Measurements from ENCODE around the gene LRCOL1. TPM values are rescaled to one million over a fixed set of nuclear protein-coding genes. Genes with fewer than 3 reads are reported as not detected.

Gene LRCOL1
- total and polyA plus RNA-seq, 2 of the 13 experiments (the other 11 are each of a cell fraction or from before 2014, with no cell fraction given) = not detected

GRCh38 chr12:132640936-132641335, 30.6 kb upstream of the LRCOL1 start:
- H3K79me2 ChIP-seq (ENCODE audit: insufficient read depth, low read length) = no peaks in the 10 kb centered on the region
- peaks cover 34 to 66% of the 10 kb centered on the region in 2 experiments; a peak in 4 of 5 replicates for H3K36me3 ChIP-seq (replicated peaks in 1 of 2; ENCODE audit: control insufficient read depth in 1 of 2, insufficient read depth in 2 of 2, low read length in 2 of 2)
- TF ChIP-seq ZNF770 (CRISPR knock-in tag; IDR thresholded peaks at IDR 0.05) (no peak), KLF13 (CRISPR knock-in tag; IDR thresholded peaks at IDR 0.05) (no peak), KAT7 (CRISPR knock-in tag; IDR thresholded peaks at IDR 0.05; ENCODE audit: borderline replicate concordance) (no peak), ZFYVE20 (CRISPR knock-in tag; IDR thresholded peaks at IDR 0.05; ENCODE audit: borderline replicate concordance, low read depth) (no peak), ZNF282 (IDR thresholded peaks at IDR 0.05; ENCODE audit: partially characterized antibody) (no peak), ELF4 (CRISPR knock-in tag; IDR thresholded peaks at IDR 0.05; ENCODE audit: borderline replicate concordance) (no peak), PHF20 (CRISPR knock-in tag; IDR thresholded peaks at IDR 0.05) (no peak), ZNF841 (CRISPR knock-in tag; IDR thresholded peaks at IDR 0.05; ENCODE audit: borderline replicate concordance) (no peak), MBD4 (IDR thresholded peaks at IDR 0.05; ENCODE audit: borderline replicate concordance, low read length) (no peak), SP5 (CRISPR knock-in tag; IDR thresholded peaks at IDR 0.05; ENCODE audit: borderline replicate concordance, low read depth) (no peak), ZNF430 (CRISPR knock-in tag; IDR thresholded peaks at IDR 0.05) (no peak), ATAD3A (CRISPR knock-in tag; IDR thresholded peaks at IDR 0.05) (no peak), JUNB (CRISPR knock-in tag; IDR thresholded peaks at IDR 0.05; ENCODE audit: borderline replicate concordance) (no peak), BORCS8-MEF2B (CRISPR knock-in tag; IDR thresholded peaks at IDR 0.05) (no peak), HMGA1 (CRISPR knock-in tag; conservative IDR thresholded peaks at IDR 0.05) (no peak), ZNF10 (CRISPR knock-in tag; IDR thresholded peaks at IDR 0.05; ENCODE audit: borderline replicate concordance, low read depth) (no peak)
- TF ChIP-seq, protein P1, sequence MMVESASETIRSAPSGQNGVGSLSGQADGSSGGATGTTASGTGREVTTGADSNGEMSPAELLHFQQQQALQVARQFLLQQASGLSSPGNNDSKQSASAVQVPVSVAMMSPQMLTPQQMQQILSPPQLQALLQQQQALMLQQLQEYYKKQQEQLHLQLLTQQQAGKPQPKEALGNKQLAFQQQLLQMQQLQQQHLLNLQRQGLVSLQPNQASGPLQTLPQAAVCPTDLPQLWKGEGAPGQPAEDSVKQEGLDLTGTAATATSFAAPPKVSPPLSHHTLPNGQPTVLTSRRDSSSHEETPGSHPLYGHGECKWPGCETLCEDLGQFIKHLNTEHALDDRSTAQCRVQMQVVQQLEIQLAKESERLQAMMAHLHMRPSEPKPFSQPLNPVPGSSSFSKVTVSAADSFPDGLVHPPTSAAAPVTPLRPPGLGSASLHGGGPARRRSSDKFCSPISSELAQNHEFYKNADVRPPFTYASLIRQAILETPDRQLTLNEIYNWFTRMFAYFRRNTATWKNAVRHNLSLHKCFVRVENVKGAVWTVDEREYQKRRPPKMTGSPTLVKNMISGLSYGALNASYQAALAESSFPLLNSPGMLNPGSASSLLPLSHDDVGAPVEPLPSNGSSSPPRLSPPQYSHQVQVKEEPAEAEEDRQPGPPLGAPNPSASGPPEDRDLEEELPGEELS (CRISPR knock-in tag; IDR thresholded peaks at IDR 0.05) = no peak
- no peak overlapping the region for H3K9ac ChIP-seq (ENCODE audit: insufficient read depth, low read depth, low read length)
- H3K4me2 ChIP-seq (ENCODE audit: low read depth, low read length) = no peak overlapping the region
- H3K27me3 ChIP-seq (ENCODE audit: control insufficient read depth in 1 of 2, insufficient read depth in 2 of 2, low read length in 2 of 2) = no peaks in the 10 kb centered on the region
- in situ Hi-C loops (cut with HindIII; ENCODE audit: extremely low pct_ligation_motif_present, low pct_unique_long_range_greater_than_20kb) (no loop called here), intact Hi-C loops (cut with micrococcal nuclease; ENCODE audit: unreplicated experiment) (no loop called here)
- no peak for FAIRE-seq
- no peaks in the 10 kb centered on the region for H3K4me1 ChIP-seq (ENCODE audit: insufficient read depth, low read length)
- H3K27ac ChIP-seq (ENCODE audit: extremely low read length, insufficient read depth, low read length) = no peak overlapping the region
- no TSS peak for BruUV-seq (replicated peaks)
- ChIA-PET CTCF (ENCODE audit: low intra/inter-chr PET ratio, low total read pairs) (no interaction called here), POLR2A (no interaction called here)
- H4K20me1 ChIP-seq (ENCODE audit: insufficient read depth, low read length) = no peaks in the 10 kb centered on the region; the same call in 1 of the 2 replicates
- 95% methylated on average over 8 of the region's 10 CpGs for WGBS (ENCODE audit: low lambda C conversion rate)
- no peak overlapping the region for H3K4me3 ChIP-seq (replicated peaks in 1 of 3; ENCODE audit: insufficient read depth in 1 of 3, low read depth in 2 of 3, low read length in 3 of 3)
- DNase-seq (ENCODE audit: low spot score) = no peak
- no peak for ATAC-seq
- H3K9me3 ChIP-seq (ENCODE audit: low read length) = no peaks in the 10 kb centered on the region
- H2AFZ ChIP-seq (ENCODE audit: low read length) = no peak overlapping the region

All from HepG2 (cell line).